MM.1S (cell line): ENCODE data around the gene RAB43.

Source experiments
- DNase-seq: peaks from one replicate; pipeline ENCODE4 v3.0.0-alpha.2; 2015
- H2AFZ ChIP-seq: fragments of 300-600 bp; sonication (generic); 2 replicates; pipeline ENCODE4 v1.6.0; 2016; ENCODE audit warnings: antibody characterized with exemption, low read length
- H3F3A ChIP-seq: fragments of 300-600 bp; sonication (generic); 2 replicates; pipeline ENCODE4 v1.6.1; 2016; ENCODE audit warnings: mild to moderate bottlenecking, antibody characterized with exemption, low read length, moderate library complexity, mixed read lengths; ENCODE audit not compliant: insufficient read depth
- H3K27ac ChIP-seq: fragments of 300-600 bp; sonication (generic); 2 replicates; pipeline ENCODE4 v1.5.1; 2016; ENCODE audit warnings: mild to moderate bottlenecking, low read length
- H3K27me3 ChIP-seq: fragments of 300-600 bp; sonication (generic); replicated peaks from 2 replicates; pipeline ENCODE4 v1.6.0; 2016; ENCODE audit warnings: low read length; ENCODE audit not compliant: insufficient read depth
- H3K36me3 ChIP-seq: fragments of 300-600 bp; sonication (generic); replicated peaks from 2 replicates; pipeline ENCODE4 v1.6.1; 2016; ENCODE audit warnings: mild to moderate bottlenecking, low read length, mixed read lengths; ENCODE audit not compliant: insufficient read depth
- H3K4me1 ChIP-seq: fragments of 300-600 bp; sonication (generic); 2 replicates; pipeline ENCODE4 v1.6.1; 2016; ENCODE audit warnings: low read length, mixed read lengths
- H3K4me2 ChIP-seq: fragments of 300-600 bp; sonication (generic); 2 replicates; pipeline ENCODE4 v1.6.0; 2016; ENCODE audit warnings: low read depth, low read length
- H3K4me3 ChIP-seq: fragments of 300-600 bp; sonication (generic); 2 replicates; pipeline ENCODE4 v1.5.1; 2016; ENCODE audit warnings: low read length, mixed read lengths
- H3K79me2 ChIP-seq: fragments of 300-600 bp; sonication (generic); 2 replicates; pipeline ENCODE4 v1.6.1; 2016; ENCODE audit warnings: mixed run types, low read length, mixed read lengths
- H3K9ac ChIP-seq: fragments of 300-600 bp; sonication (generic); 2 replicates; pipeline ENCODE4 v1.6.1; 2016; ENCODE audit warnings: low read length, mixed read lengths
- H3K9me2 ChIP-seq: fragments of 300-600 bp; sonication (generic); replicated peaks from 2 replicates; pipeline ENCODE4 v1.6.1; 2016; ENCODE audit warnings: mild to moderate bottlenecking, low read length, mixed read lengths; ENCODE audit not compliant: insufficient read depth
- H3K9me3 ChIP-seq: fragments of 300-600 bp; sonication (generic); replicated peaks from 2 replicates; pipeline ENCODE4 v1.6.1; 2016; ENCODE audit warnings: mild to moderate bottlenecking, low read length, mixed read lengths; ENCODE audit not compliant: insufficient read depth
- H4K20me1 ChIP-seq: fragments of 300-600 bp; sonication (generic); 2 replicates; pipeline ENCODE4 v1.6.1; 2016; ENCODE audit warnings: mild to moderate bottlenecking, low read length, moderate library complexity, mixed read lengths; ENCODE audit not compliant: insufficient read depth
- EZH2 ChIP-seq: fragments of 300-600 bp; sonication (generic); optimal IDR thresholded peaks from 2 replicates; pipeline ENCODE3; 2017; ENCODE audit warnings: low read depth, mild to moderate bottlenecking, antibody characterized with exemption, low read length, mixed read lengths
- EZH2phosphoT487 ChIP-seq: fragments of 300-600 bp; sonication (generic); IDR thresholded peaks from 2 replicates; pipeline ENCODE4 v1.6.1; 2018; ENCODE audit warnings: antibody characterized with exemption, low read length
- TF ChIP-seq, protein P1 (sequence below): fragments of 300-600 bp; sonication (generic); IDR thresholded peaks from 2 replicates; pipeline ENCODE4 v1.5.1; 2016; ENCODE audit warnings: antibody characterized with exemption, low read length, mixed read lengths

Gene RAB43

DNA sequence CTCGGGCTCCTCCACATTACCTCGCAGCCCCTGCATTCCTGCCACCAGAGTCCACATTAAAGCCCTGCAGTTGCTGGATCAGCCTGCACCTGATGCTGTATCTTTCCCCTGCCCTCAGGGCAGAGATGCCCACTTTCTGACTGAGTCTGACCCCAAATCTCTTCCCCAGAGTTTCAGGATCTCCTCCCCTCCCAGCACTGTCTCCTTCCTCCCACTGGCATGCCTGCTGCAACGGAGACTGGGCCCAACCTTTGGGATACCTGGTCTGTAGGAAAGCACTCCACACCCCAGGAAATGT is 81.6 kb downstream of the RAB43 start:
- Histone ChIP-seq H3F3A (no peaks in the 10 kb centered on the region), H3K27ac (no peak overlapping the region), H4K20me1 (no peaks in the 10 kb centered on the region), H3K4me2 (no peak overlapping the region), H3K79me2 (no peaks in the 10 kb centered on the region), H3K4me1 (no peaks in the 10 kb centered on the region), H3K9me3 (no peaks in the 10 kb centered on the region), H3K9me2 (no peaks in the 10 kb centered on the region), H3K9ac (no peak overlapping the region), H3K36me3 (no peaks in the 10 kb centered on the region), H3K27me3 (no peaks in the 10 kb centered on the region), H3K4me3 (no peak overlapping the region), H2AFZ (no peak overlapping the region)
- TF ChIP-seq EZH2 (no peak), EZH2phosphoT487 (no peak)
- TF ChIP-seq, protein P1, sequence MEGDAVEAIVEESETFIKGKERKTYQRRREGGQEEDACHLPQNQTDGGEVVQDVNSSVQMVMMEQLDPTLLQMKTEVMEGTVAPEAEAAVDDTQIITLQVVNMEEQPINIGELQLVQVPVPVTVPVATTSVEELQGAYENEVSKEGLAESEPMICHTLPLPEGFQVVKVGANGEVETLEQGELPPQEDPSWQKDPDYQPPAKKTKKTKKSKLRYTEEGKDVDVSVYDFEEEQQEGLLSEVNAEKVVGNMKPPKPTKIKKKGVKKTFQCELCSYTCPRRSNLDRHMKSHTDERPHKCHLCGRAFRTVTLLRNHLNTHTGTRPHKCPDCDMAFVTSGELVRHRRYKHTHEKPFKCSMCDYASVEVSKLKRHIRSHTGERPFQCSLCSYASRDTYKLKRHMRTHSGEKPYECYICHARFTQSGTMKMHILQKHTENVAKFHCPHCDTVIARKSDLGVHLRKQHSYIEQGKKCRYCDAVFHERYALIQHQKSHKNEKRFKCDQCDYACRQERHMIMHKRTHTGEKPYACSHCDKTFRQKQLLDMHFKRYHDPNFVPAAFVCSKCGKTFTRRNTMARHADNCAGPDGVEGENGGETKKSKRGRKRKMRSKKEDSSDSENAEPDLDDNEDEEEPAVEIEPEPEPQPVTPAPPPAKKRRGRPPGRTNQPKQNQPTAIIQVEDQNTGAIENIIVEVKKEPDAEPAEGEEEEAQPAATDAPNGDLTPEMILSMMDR: no peak
- DNase-seq: no peak

- Histone ChIP-seq H3K4me1 (no peaks in the 10 kb centered on the region), H3K79me2 (no peaks in the 10 kb centered on the region), H3K4me3 (no peak overlapping the region), H3K9me2 (no peaks in the 10 kb centered on the region), H3K9me3 (no peaks in the 10 kb centered on the region), H3K4me2 (no peak overlapping the region), H2AFZ (no peak overlapping the region), H4K20me1 (no peaks in the 10 kb centered on the region), H3K9ac (no peak overlapping the region), H3F3A (no peaks in the 10 kb centered on the region), H3K27ac (no peak overlapping the region), H3K36me3 (no peaks in the 10 kb centered on the region), H3K27me3 (no peaks in the 10 kb centered on the region)
- no peak for DNase-seq
- TF ChIP-seq, protein P1: no peak
- TF ChIP-seq EZH2phosphoT487: no peak
- TF ChIP-seq EZH2: no peak
Observed at GRCh38 chr3:129039271-129040038, 82.1 kb downstream of the RAB43 start.

GRCh38 chr3:129038121-129038855 is 83.3 kb downstream of the RAB43 start:
- no peaks in the 10 kb centered on the region for H3K79me2 ChIP-seq
- no peak overlapping the region for H3K27ac ChIP-seq
- H3K9me3 ChIP-seq: no peaks in the 10 kb centered on the region
- H3K9ac ChIP-seq: no peak overlapping the region
- no peak overlapping the region for H2AFZ ChIP-seq
- no peaks in the 10 kb centered on the region for H3K27me3 ChIP-seq
- H3K4me1 ChIP-seq: no peaks in the 10 kb centered on the region
- no peak overlapping the region for H3K4me2 ChIP-seq
- no peak for DNase-seq
- no peaks in the 10 kb centered on the region for H3F3A ChIP-seq
- H4K20me1 ChIP-seq: no peaks in the 10 kb centered on the region
- no peak overlapping the region for H3K4me3 ChIP-seq
- no peaks in the 10 kb centered on the region for H3K36me3 ChIP-seq
- no peaks in the 10 kb centered on the region for H3K9me2 ChIP-seq
- TF ChIP-seq EZH2phosphoT487 (no peak), EZH2 (no peak)
- TF ChIP-seq, protein P1: no peak
